SW480 (cell line): Measurements from ENCODE around the gene TIGIT.

Experiments
- DNase-seq: peaks from one replicate; pipeline ENCODE4 v3.0.0-alpha.2; 2016; ENCODE audit warnings: low spot score

The TIGIT gene

DNA sequence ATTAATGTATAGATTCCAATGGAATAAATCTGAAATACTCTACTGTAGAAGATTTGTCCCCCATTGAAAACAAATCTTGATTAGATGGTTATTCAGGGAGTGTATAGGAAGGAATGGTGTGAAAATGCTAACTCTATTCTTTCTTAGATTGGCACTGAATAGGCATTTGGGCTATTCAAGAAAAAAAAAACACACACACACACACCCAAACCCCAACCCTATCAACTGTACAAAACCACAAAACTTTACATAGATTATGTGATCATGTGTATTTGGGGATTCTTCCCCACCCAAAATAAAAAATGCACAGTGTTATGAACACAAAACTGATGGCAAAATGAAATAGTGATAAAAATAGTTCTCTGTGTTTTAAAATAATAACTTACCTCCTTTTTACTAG lies 61.8 kb downstream of the TIGIT start:
- DNase-seq, result no peak

DNA sequence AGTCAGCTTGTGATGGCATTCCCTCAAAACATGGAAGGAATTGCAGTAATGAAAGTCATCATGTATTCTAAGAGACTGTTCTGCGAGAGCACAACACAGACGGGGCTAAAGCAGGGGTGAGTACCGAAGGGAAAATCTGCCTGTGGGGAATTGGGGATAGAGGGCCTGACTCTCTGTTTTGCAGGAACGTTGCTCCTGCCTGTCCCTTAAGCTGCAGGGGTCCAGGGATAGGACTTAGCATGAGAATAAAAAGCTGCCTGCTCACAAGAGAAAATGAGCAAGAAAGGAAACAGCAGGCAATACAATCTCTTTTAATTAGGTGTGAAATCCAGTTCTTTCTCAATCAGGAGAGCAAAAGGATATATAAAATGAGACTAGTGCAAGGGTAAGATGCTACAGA lies 62.2 kb downstream of the TIGIT start:
- no peak for DNase-seq

DNA sequence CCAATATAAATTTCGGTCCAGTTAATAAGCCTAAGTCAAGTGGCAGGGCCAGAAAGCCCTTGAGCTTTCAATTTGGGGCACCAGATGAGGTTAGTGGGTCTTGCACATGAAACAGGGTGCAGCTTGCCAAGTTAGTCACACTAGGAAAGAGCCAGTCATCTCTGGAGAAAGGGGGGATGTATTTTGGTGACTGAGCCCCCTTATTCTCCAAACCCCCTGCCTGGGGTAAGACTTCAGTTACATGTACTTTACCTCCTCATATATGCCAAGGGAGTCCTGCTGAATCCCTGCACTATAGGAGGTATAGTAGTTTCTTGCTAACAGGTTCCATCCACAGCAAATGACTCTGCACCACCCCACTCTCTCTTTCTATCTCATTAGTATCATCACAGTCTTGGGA lies 62.7 kb downstream of the TIGIT start:
- DNase-seq, result no peak
